ENCODE data around the gene FASTK.

The FASTK gene

DNA sequence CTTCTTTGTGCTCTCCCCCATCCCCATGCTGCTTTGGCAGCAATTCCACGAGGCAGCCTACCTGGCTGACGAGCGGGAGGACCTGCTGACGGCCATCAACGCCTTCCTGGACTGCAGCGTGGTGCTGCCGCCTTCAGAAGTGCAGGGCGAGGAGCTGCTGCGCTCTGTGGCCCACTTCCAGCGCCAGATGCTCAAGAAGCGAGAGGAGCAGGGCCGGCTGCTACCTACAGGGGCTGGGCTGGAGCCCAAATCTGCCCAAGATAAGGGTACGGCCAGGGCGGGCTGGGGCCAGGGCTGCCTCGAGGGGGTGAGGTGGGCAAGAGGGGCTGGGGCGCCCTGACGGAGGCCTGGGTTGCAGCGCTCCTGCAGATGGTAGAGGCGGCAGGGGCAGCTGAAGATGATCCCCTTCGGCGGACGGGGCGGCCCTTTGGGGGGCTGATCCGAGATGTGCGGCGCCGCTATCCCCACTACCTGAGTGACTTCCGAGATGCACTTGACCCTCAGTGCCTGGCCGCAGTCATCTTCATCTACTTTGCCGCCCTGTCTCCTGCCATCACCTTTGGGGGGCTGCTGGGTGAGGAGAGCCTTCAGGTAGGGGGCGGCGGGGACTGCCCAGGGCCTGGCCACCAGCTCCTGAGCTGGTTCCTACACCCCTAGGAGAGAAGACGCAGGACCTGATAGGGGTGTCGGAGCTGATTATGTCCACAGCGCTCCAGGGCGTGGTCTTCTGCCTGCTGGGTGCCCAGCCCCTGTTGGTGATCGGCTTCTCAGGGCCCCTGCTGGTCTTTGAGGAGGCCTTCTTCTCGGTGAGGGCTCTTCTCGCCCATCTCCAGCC, 9.4 kb downstream of the FASTK start:
- no peak overlapping the region for H3K4me2 ChIP-seq
- no peaks in the 10 kb centered on the region for H3K27me3 ChIP-seq
- peaks cover 99 to 100% (median 100%) of the 10 kb centered on the region in 11 experiments for H3K36me3 ChIP-seq
- no peak overlapping the region for H3K27ac ChIP-seq
- no peaks in the 10 kb centered on the region for H3K4me1 ChIP-seq
- TF ChIP-seq Cebpa-rat (IDR thresholded peaks at IDR 0.05): no peak
- no peaks in the 10 kb centered on the region for H3K9me3 ChIP-seq (replicated peaks in 1 of 11)
- H3K4me3 ChIP-seq: no peak overlapping the region
- H3K9ac ChIP-seq: no peak overlapping the region
- peaks cover 6 to 98% (median 40%) of the 10 kb centered on the region in 11 experiments; a peak in 17 of 22 replicates for H4K20me1 ChIP-seq

DNA sequence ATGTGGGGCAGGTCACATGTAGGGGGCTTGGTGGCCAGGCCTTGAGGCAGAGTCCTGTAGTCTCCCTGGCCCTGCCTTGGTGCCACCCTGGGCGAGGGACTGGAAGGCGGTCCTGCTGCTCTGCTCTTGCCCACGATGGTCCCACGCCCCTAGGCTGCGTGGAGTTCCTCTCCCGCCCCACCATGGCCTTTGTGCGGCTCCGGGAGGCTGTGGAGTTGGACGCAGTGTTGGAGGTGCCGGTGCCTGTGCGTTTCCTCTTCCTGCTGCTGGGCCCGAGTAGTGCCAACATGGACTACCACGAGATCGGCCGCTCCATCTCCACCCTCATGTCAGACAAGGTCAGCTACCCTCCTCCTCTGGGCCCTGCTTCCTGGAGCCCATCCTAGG, 10.0 kb downstream of the FASTK start:
- H3K36me3 ChIP-seq: peaks cover 99 to 100% (median 100%) of the 10 kb centered on the region in 11 experiments
- peaks cover 6 to 98% (median 40%) of the 10 kb centered on the region in 11 experiments; a peak in 18 of 22 replicates for H4K20me1 ChIP-seq
- no peak overlapping the region for H3K9ac ChIP-seq
- no peak overlapping the region for H3K27ac ChIP-seq
- no peaks in the 10 kb centered on the region for H3K4me1 ChIP-seq
- no peaks in the 10 kb centered on the region for H3K9me3 ChIP-seq (replicated peaks in 1 of 11)
- no peak overlapping the region for H3K4me3 ChIP-seq
- H3K4me2 ChIP-seq: no peak overlapping the region
- H3K27me3 ChIP-seq: no peaks in the 10 kb centered on the region
- TF ChIP-seq Cebpa-rat (IDR thresholded peaks at IDR 0.05): no peak

GRCh38 chr7:151069841-151070573, 10.6 kb downstream of the FASTK start:
- H3K36me3 ChIP-seq: peaks cover 99 to 100% (median 100%) of the 10 kb centered on the region in 11 experiments

GRCh38 chr7:151068069-151068773, 12.4 kb downstream of the FASTK start:
- Histone ChIP-seq H3K27ac (no peak overlapping the region), H3K4me3 (no peak overlapping the region), H3K4me2 (no peak overlapping the region), H3K36me3 (peaks cover 89 to 100% (median 99%) of the 10 kb centered on the region in 11 experiments), H3K9me3 (replicated peaks in 1 of 11) (no peaks in the 10 kb centered on the region), H3K9ac (no peak overlapping the region; a peak in 1 of 22 replicates), H3K4me1 (no peaks in the 10 kb centered on the region), H4K20me1 (peaks cover 0 to 97% (median 34%) of the 10 kb centered on the region in 11 experiments; a peak in 16 of 22 replicates), H3K27me3 (no peaks in the 10 kb centered on the region)
- TF ChIP-seq Cebpa-rat (IDR thresholded peaks at IDR 0.05): no peak

More at GRCh38 chr7:151069841-151070573, 10.6 kb downstream of the FASTK start:
- Histone ChIP-seq H3K4me3 (no peak overlapping the region), H3K27me3 (no peaks in the 10 kb centered on the region), H3K9me3 (replicated peaks in 1 of 11) (no peaks in the 10 kb centered on the region), H3K9ac (no peak overlapping the region), H3K4me1 (no peaks in the 10 kb centered on the region), H4K20me1 (peaks cover under 1 to 98% (median 40%) of the 10 kb centered on the region in 11 experiments; a peak in 18 of 22 replicates), H3K4me2 (no peak overlapping the region), H3K27ac (no peak overlapping the region)
- TF ChIP-seq Cebpa-rat (IDR thresholded peaks at IDR 0.05): no peak

DNA sequence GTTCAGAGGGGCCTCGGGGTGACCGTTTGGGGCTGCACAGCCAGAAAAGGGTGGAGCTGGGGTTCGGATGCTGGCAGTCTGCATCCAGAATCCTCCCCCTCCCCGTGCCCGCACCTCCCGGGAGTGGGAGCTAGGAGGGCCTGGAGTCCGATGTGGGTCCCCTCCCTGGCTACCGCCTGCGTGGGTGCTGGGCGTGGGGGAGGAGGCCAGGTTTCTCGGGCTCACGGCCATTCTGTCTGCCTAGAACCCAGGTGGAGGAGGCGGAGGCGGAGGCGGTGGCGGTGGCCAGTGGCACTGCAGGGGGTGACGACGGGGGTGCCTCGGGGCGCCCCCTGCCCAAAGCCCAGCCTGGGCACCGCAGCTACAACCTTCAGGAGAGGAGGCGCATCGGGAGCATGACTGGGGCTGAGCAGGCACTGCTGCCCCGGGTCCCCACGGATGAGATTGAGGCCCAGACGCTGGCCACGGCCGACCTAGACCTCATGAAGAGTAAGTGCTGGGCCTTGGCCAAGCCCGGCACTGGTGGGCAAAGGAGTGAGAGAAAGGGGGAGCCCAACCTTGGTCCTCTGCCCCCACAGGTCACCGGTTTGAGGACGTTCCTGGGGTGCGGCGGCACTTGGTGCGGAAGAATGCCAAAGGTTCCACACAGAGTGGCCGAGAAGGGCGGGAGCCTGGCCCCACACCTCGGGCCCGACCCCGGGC, 14.2 kb downstream of the FASTK start:
- TF ChIP-seq Cebpa-rat (IDR thresholded peaks at IDR 0.05): no peak
- H3K36me3 ChIP-seq: peaks cover 75 to 96% (median 93%) of the 10 kb centered on the region in 11 experiments
- H3K27ac ChIP-seq: no peak overlapping the region
- peaks cover 7 to 13% (median 8%) of the 10 kb centered on the region in 10 experiments for H3K4me1 ChIP-seq
- H3K4me2 ChIP-seq: no peak overlapping the region
- no peaks in the 10 kb centered on the region for H3K27me3 ChIP-seq
- H3K4me3 ChIP-seq: no peak overlapping the region
- peak overlapping the region in 1 of 11 experiments; percentile 5; a peak in 1 of 22 replicates for H3K9ac ChIP-seq
- peaks cover 8 to 95% (median 44%) of the 10 kb centered on the region in 11 experiments; a peak in 20 of 22 replicates for H4K20me1 ChIP-seq
- H3K9me3 ChIP-seq (replicated peaks in 1 of 11): no peaks in the 10 kb centered on the region

DNA sequence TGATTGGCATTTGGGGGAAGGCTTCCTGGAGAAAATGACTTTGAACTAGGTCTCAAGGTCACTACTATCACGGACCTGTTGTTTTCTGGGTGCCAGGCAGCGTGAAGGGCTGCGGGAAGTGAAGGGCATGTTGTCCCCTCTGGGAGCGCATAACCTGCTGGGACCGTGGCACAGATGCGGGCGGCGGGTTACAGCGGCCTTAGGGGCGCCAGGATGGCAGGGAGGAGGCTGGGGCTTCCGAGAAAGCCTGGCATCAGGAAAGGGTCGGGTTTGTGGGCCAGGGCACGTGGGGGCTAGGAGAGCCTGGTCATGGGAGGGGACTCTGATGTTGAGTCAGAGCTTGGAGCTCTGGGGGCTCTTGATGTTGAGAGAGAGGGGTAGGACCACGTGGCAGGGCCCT, 15.1 kb downstream of the FASTK start:
- TF ChIP-seq Cebpa-rat (IDR thresholded peaks at IDR 0.05): no peak
- no peaks in the 10 kb centered on the region for H3K9me3 ChIP-seq (replicated peaks in 1 of 11)
- no peak overlapping the region for H3K4me3 ChIP-seq
- peaks cover 16 to 21% (median 17%) of the 10 kb centered on the region in 10 experiments for H3K4me1 ChIP-seq
- H3K36me3 ChIP-seq: peaks cover 66 to 88% (median 84%) of the 10 kb centered on the region in 11 experiments
- H3K27ac ChIP-seq: peak overlapping the region in 2 of 11 experiments; percentile 7 to 35; a peak in 3 of 22 replicates
- peaks cover 17 to 95% (median 52%) of the 10 kb centered on the region in 11 experiments; a peak in 20 of 22 replicates for H4K20me1 ChIP-seq
- H3K27me3 ChIP-seq: no peaks in the 10 kb centered on the region
- no peak overlapping the region for H3K4me2 ChIP-seq
- H3K9ac ChIP-seq: peak overlapping the region in 1 of 11 experiments; percentile 5; a peak in 1 of 22 replicates

DNA sequence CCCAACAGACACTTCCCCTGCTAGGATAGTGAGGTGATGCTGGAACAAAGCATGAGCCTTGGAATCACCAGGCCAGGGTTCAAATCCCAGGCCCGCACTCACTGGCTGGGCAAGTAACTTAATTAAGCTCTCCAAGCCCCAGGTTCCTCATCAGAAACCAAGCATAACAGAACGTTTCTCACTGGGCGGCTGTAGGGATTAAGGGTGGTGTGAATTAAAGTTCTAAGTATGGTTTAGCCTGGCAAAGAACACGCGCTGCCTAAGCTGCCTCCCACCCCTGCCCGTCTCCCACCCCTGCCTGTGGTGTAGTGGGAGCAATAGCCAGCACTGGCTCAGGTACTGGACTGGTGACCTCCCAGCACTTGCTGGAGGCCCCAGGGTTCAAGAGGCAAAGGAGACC, 15.6 kb downstream of the FASTK start:
- no peaks in the 10 kb centered on the region for H3K27me3 ChIP-seq
- no peak for TF ChIP-seq Cebpa-rat (IDR thresholded peaks at IDR 0.05)
- peaks cover 18 to 23% (median 20%) of the 10 kb centered on the region in 10 experiments for H3K4me1 ChIP-seq
- H3K36me3 ChIP-seq: peaks cover 61 to 83% (median 79%) of the 10 kb centered on the region in 11 experiments
- no peak overlapping the region for H3K9ac ChIP-seq
- H3K4me2 ChIP-seq: no peak overlapping the region
- H3K27ac ChIP-seq: 0 out of 22 replicates have a peak overlapping the region, but pooled peaks of 1 of the 11 experiments have one; percentile 7
- H4K20me1 ChIP-seq: peaks cover 22 to 95% (median 52%) of the 10 kb centered on the region in 11 experiments; a peak in 20 of 22 replicates
- no peaks in the 10 kb centered on the region for H3K9me3 ChIP-seq (replicated peaks in 1 of 11)
- no peak overlapping the region for H3K4me3 ChIP-seq

DNA sequence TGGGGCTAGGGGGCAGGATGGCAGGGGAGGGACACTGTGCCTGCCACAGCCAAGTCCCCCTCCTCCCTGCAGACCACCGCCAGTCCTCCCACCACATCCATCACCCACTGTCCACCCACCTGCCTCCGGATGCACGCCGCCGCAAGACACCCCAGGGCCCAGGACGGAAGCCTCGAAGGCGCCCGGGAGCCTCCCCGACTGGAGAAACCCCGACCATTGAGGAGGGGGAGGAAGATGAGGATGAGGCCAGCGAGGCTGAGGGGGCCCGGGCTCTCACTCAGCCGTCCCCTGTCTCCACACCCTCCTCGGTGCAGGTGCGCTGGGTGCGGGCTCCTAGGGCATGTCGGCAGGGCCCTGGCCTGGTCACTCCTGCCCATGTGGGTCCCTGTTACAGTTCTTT, 16.2 kb downstream of the FASTK start:
- H3K4me2 ChIP-seq: no peak overlapping the region
- H3K36me3 ChIP-seq: peaks cover 55 to 78% (median 73%) of the 10 kb centered on the region in 11 experiments
- H3K27me3 ChIP-seq: no peaks in the 10 kb centered on the region
- H3K4me3 ChIP-seq: no peak overlapping the region
- no peak for TF ChIP-seq Cebpa-rat (IDR thresholded peaks at IDR 0.05)
- H3K27ac ChIP-seq: no peak overlapping the region
- no peaks in the 10 kb centered on the region for H3K9me3 ChIP-seq (replicated peaks in 1 of 11)
- H3K4me1 ChIP-seq: peaks cover 18 to 23% (median 20%) of the 10 kb centered on the region in 10 experiments
- H4K20me1 ChIP-seq: peaks cover 22 to 90% (median 50%) of the 10 kb centered on the region in 11 experiments; a peak in 20 of 22 replicates
- H3K9ac ChIP-seq: no peak overlapping the region

Measured in BLaER1 treated with 17β-estradiol and CSF1 and Interleukin-3, amounts not matched to agents 10 nM and 100 nM (cell line).